H9 (cell line): ENCODE data around the gene TCP10L. TPM values are rescaled to one million over a fixed set of nuclear protein-coding genes. Genes with fewer than 3 reads are reported as not detected.

Experiments used
- DNase-seq: peaks from one replicate; pipeline ENCODE4 v3.0.0-alpha.2; 2017
- H2AFZ ChIP-seq: one replicate; pipeline ENCODE4 v1.6.1; 2013; ENCODE audit warnings: mild to moderate bottlenecking, low read length, control low read depth, moderate library complexity
- H2AK5ac ChIP-seq: 2 replicates; pipeline ENCODE4 v1.6.1; 2013; ENCODE audit warnings: low read length, control low read depth, mixed read lengths; ENCODE audit not compliant: insufficient read length
- H2BK120ac ChIP-seq: one replicate; pipeline ENCODE4 v1.6.1; 2013; ENCODE audit warnings: low read depth, mild to moderate bottlenecking, low read length, control low read depth, inconsistent platforms; ENCODE audit not compliant: poor library complexity, severe bottlenecking
- H2BK12ac ChIP-seq: 2 replicates; pipeline ENCODE4 v1.6.1; 2013; ENCODE audit warnings: low read length, control low read depth, mixed read lengths, low read depth; ENCODE audit not compliant: insufficient read length
- H2BK15ac ChIP-seq: 2 replicates; pipeline ENCODE4 v1.6.1; 2013; ENCODE audit warnings: low read depth, low read length, control low read depth
- H2BK20ac ChIP-seq: one replicate; pipeline ENCODE4 v1.6.1; 2013; ENCODE audit warnings: low read depth, mild to moderate bottlenecking, low read length, control low read depth, inconsistent platforms; ENCODE audit not compliant: poor library complexity, severe bottlenecking
- H2BK5ac ChIP-seq: 2 replicates; pipeline ENCODE4 v1.6.1; 2013; ENCODE audit warnings: low read length, control low read depth, mixed read lengths; ENCODE audit not compliant: insufficient read length
- H3K14ac ChIP-seq: 2 replicates; pipeline ENCODE4 v1.6.1; 2013; ENCODE audit warnings: low read length, control low read depth; ENCODE audit not compliant: insufficient read depth
- H3K18ac ChIP-seq: 2 replicates; pipeline ENCODE4 v1.6.1; 2013; ENCODE audit warnings: low read depth, mild to moderate bottlenecking, mixed read lengths, low read length, control low read depth; ENCODE audit not compliant: insufficient read length
- H3K23ac ChIP-seq: 2 replicates; pipeline ENCODE4 v1.6.1; 2013; ENCODE audit warnings: low read length, control low read depth, mixed read lengths, low read depth; ENCODE audit not compliant: insufficient read length
- H3K23me2 ChIP-seq: 2 replicates; pipeline ENCODE4 v1.6.1; 2013; ENCODE audit warnings: low read depth, mild to moderate bottlenecking, mixed read lengths, low read length, control low read depth; ENCODE audit not compliant: insufficient read length, poor library complexity, severe bottlenecking
- H3K27ac ChIP-seq: 2 replicates; pipeline ENCODE4 v1.5.1; 2013; ENCODE audit warnings: low read length, control low read depth, mixed read lengths, low read depth; ENCODE audit not compliant: insufficient read length
- H3K27me3 ChIP-seq: 2 replicates; pipeline ENCODE4 v1.6.1; 2013; ENCODE audit warnings: low read length, control low read depth, inconsistent platforms; ENCODE audit not compliant: insufficient read depth
- H3K4ac ChIP-seq: 2 replicates; pipeline ENCODE4 v1.6.1; 2013; ENCODE audit warnings: low read depth, mild to moderate bottlenecking, control low read depth, inconsistent platforms, low read length, moderate library complexity
- H3K4me1 ChIP-seq: 2 replicates; pipeline ENCODE4 v1.6.1; 2013; ENCODE audit warnings: low read length, control low read depth, inconsistent platforms; ENCODE audit not compliant: insufficient read depth
- H3K4me2 ChIP-seq: 2 replicates; pipeline ENCODE4 v1.6.1; 2013; ENCODE audit warnings: low read length, control low read depth, mixed read lengths; ENCODE audit not compliant: insufficient read length, insufficient read depth
- H3K56ac ChIP-seq: 2 replicates; pipeline ENCODE4 v1.6.1; 2013; ENCODE audit warnings: low read depth, mild to moderate bottlenecking, mixed read lengths, low read length, control low read depth; ENCODE audit not compliant: insufficient read length
- H3K79me1 ChIP-seq: 2 replicates; pipeline ENCODE4 v1.6.1; 2013; ENCODE audit warnings: low read depth, mild to moderate bottlenecking, moderate library complexity, low read length, control low read depth, inconsistent platforms; ENCODE audit not compliant: insufficient read depth, poor library complexity, severe bottlenecking
- H3K79me2 ChIP-seq: 2 replicates; pipeline ENCODE4 v1.6.1; 2013; ENCODE audit warnings: low read length, control low read depth, inconsistent platforms; ENCODE audit not compliant: insufficient read depth
- H3K9ac ChIP-seq: 2 replicates; pipeline ENCODE4 v1.6.1; 2013; ENCODE audit warnings: low read length, control low read depth, mixed read lengths; ENCODE audit not compliant: insufficient read length; ENCODE audit errors: extremely low read depth
- H3K9me3 ChIP-seq: one replicate; pipeline ENCODE4 v1.6.1; 2013; ENCODE audit warnings: low read depth, low read length, inconsistent platforms; ENCODE audit not compliant: control insufficient read depth
- H3T11ph ChIP-seq: one replicate; pipeline ENCODE4 v1.6.1; 2013; ENCODE audit warnings: mild to moderate bottlenecking, low read length, control low read depth, inconsistent platforms
- H4K20me1 ChIP-seq: one replicate; pipeline ENCODE4 v1.6.1; 2013; ENCODE audit not compliant: control insufficient read depth, insufficient read length, insufficient read depth
- H4K5ac ChIP-seq: 2 replicates; pipeline ENCODE4 v1.6.1; 2013; ENCODE audit warnings: low read depth, mild to moderate bottlenecking, mixed read lengths, low read length, control low read depth; ENCODE audit not compliant: insufficient read length
- H4K8ac ChIP-seq: replicated peaks from 2 replicates; pipeline ENCODE4 v1.6.1; 2013; ENCODE audit warnings: low read length, control low read depth, mixed read lengths, low read depth; ENCODE audit not compliant: insufficient read length
- H4K91ac ChIP-seq: 2 replicates; pipeline ENCODE4 v1.6.1; 2013; ENCODE audit warnings: low read depth, mild to moderate bottlenecking, moderate library complexity, mixed read lengths, low read length, control low read depth; ENCODE audit not compliant: insufficient read length
- H3K27ac Mint-ChIP-seq, 3 experiments: 2 replicates in 2 of 3; 3 replicates in 1 of 3; pipeline ENCODE4 v1.8.0; 2020 to 2021; ENCODE audit warnings: mixed read lengths in 3 of 3, mild to moderate bottlenecking in 1 of 3, moderate library complexity in 1 of 3
- H3K27me3 Mint-ChIP-seq: 2 replicates; pipeline ENCODE4 v1.8.0; 2021; ENCODE audit warnings: low read depth, mild to moderate bottlenecking, moderate library complexity, mixed read lengths
- H3K36me3 Mint-ChIP-seq, 3 experiments: 2 replicates in 2 of 3; 3 replicates in 1 of 3; pipeline ENCODE4 v1.8.0; 2020 to 2021; ENCODE audit warnings: low read depth in 3 of 3, mixed read lengths in 3 of 3; ENCODE audit not compliant: insufficient read depth in 1 of 3
- H3K4me1 Mint-ChIP-seq, 2 experiments: 2 replicates each; pipeline ENCODE4 v1.8.0; 2020; ENCODE audit warnings: mixed read lengths in 2 of 2
- H3K4me3 Mint-ChIP-seq, 2 experiments: 2 replicates in 1 of 2; 3 replicates in 1 of 2; pipeline ENCODE4 v1.8.0; 2020 to 2021; ENCODE audit warnings: mild to moderate bottlenecking in 2 of 2, mixed read lengths in 2 of 2, moderate library complexity in 1 of 2
- H3K9me3 Mint-ChIP-seq, 2 experiments: 2 replicates in 1 of 2; 3 replicates in 1 of 2; pipeline ENCODE4 v1.8.0; 2020; ENCODE audit warnings: mild to moderate bottlenecking in 2 of 2, mixed read lengths in 2 of 2, moderate library complexity in 1 of 2
- CTCF ChIP-seq: fragments of 200-600 bp; sonication (generic); conservative IDR thresholded peaks from 3 replicates; pipeline ENCODE4 v1.8.0; 2021; ENCODE audit warnings: antibody characterized with exemption, mild to moderate bottlenecking
- WGBS: extraction: QIAGEN DNeasy Blood & Tissue Kit; methylation state at CpG from one replicate; pipeline ENCODE4 v1.1.7; 2013; ENCODE audit warnings: missing lambda C conversion rate, low lambda C conversion rate, mixed read lengths; ENCODE audit not compliant: insufficient read length; ENCODE audit errors: extremely low coverage; 5-methylcytosine and 5-hydroxymethylcytosine counted together
- total RNA-seq: library from RNA; stranded (reverse); gene quantifications from 2 replicates; pipeline ENCODE4 v1.2.1, GENCODE V29; 2021

TCP10L gene
- total RNA-seq, 1 experiment from 2014 or later = 5.1 TPM

DNA sequence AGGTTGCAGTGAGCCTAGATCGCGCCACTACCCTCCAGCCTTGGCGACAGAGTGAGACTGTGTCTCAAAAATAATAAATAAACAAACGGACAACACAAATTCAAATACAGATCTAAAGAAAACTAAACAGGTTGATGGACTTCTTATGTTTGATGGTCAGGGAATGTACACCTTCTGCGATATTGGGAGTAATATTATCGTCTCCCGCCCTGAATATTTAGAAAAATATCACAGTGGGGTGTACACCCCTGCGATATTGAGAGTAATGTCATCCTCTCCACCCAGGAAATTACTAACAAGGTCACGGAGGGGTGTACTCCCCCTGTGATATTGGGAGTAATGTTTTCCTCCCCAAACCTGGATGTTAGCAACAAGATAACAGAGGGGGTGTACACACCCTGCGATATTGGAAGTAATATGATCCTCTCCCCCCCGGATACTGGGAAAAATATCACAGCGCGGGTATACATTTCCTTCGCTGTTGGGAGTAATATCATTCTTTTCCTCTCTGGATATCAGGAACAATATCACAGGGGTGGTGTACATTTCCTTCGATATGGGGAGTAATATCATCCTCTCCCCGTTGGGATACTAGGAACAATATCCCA is 28.2 kb upstream of the TCP10L start:
- Histone ChIP-seq H3K4me2 (peak overlapping the region; percentile 69), H3K27me3 (no peaks in the 10 kb centered on the region)

More for the DNA sequence above, 28.2 kb upstream of the TCP10L start:
- DNase-seq = no peak
- Histone ChIP-seq H2BK20ac (no peak overlapping the region), H2BK15ac (no peak overlapping the region), H2AFZ (no peak overlapping the region), H3T11ph (no peak overlapping the region), H3K9me3 (no peaks in the 10 kb centered on the region), H2BK5ac (no peak overlapping the region), H4K5ac (no peak overlapping the region), H3K18ac (no peak overlapping the region), H3K79me2 (no peaks in the 10 kb centered on the region), H3K23me2 (no peaks in the 10 kb centered on the region), H3K9ac (no peak overlapping the region), H2BK120ac (no peak overlapping the region), H3K79me1 (peaks cover 6% of the 10 kb centered on the region), H3K27ac (no peak overlapping the region), H4K91ac (no peak overlapping the region), H3K4ac (no peak overlapping the region), H3K23ac (no peak overlapping the region), H4K8ac (no peak overlapping the region), H3K14ac (no peak overlapping the region), H2BK12ac (no peak overlapping the region), H3K56ac (no peak overlapping the region), H4K20me1 (no peaks in the 10 kb centered on the region), H2AK5ac (no peak overlapping the region), H3K4me1 (no peaks in the 10 kb centered on the region; the same call in 1 of the 2 replicates)
- no peak for TF ChIP-seq CTCF
- peak overlapping the region; percentile 97 to 98 for H3K4me3 Mint-ChIP-seq
- peaks cover 5 to 8% of the 10 kb centered on the region in 2 experiments; a peak in 3 of 4 replicates for H3K4me1 Mint-ChIP-seq
- no CpG with 5 or more reads among the region's 16 CpGs for WGBS
- no peak overlapping the region; a peak in 1 of 7 replicates for H3K27ac Mint-ChIP-seq
- H3K9me3 Mint-ChIP-seq = no peaks in the 10 kb centered on the region
- peaks cover 7% of the 10 kb centered on the region; the same call in 1 of the 2 replicates for H3K27me3 Mint-ChIP-seq
- peaks cover 6 to 14% (median 14%) of the 10 kb centered on the region in 3 experiments; a peak in 6 of 7 replicates for H3K36me3 Mint-ChIP-seq
